HUES48 (cell line): ENCODE measurements around the gene CEACAM5.

Source experiments
- H3K27ac ChIP-seq: one replicate; pipeline ENCODE4 v1.7.0; 2013; ENCODE audit warnings: low read depth, low read length, inconsistent platforms
- H3K27me3 ChIP-seq: 2 replicates; pipeline ENCODE4 v1.6.1; 2013; ENCODE audit warnings: mild to moderate bottlenecking, low read length; ENCODE audit not compliant: control insufficient read depth, insufficient read depth
- H3K36me3 ChIP-seq: 2 replicates; pipeline ENCODE4 v1.6.1; 2013; ENCODE audit warnings: low read length; ENCODE audit not compliant: control insufficient read depth, insufficient read depth
- H3K4me1 ChIP-seq: 2 replicates; pipeline ENCODE4 v1.6.1; 2013; ENCODE audit warnings: mild to moderate bottlenecking, low read length; ENCODE audit not compliant: control insufficient read depth, insufficient read depth
- H3K4me3 ChIP-seq: 2 replicates; pipeline ENCODE4 v1.5.1; 2013; ENCODE audit warnings: mild to moderate bottlenecking, low read depth, low read length
- H3K9ac ChIP-seq: 2 replicates; pipeline ENCODE4 v1.6.1; 2013; ENCODE audit warnings: mild to moderate bottlenecking, low read depth, low read length, moderate library complexity
- H3K9me3 ChIP-seq: 2 replicates; pipeline ENCODE4 v1.6.1; 2013; ENCODE audit warnings: low read length; ENCODE audit not compliant: control insufficient read depth, insufficient read depth

CEACAM5 gene

DNA sequence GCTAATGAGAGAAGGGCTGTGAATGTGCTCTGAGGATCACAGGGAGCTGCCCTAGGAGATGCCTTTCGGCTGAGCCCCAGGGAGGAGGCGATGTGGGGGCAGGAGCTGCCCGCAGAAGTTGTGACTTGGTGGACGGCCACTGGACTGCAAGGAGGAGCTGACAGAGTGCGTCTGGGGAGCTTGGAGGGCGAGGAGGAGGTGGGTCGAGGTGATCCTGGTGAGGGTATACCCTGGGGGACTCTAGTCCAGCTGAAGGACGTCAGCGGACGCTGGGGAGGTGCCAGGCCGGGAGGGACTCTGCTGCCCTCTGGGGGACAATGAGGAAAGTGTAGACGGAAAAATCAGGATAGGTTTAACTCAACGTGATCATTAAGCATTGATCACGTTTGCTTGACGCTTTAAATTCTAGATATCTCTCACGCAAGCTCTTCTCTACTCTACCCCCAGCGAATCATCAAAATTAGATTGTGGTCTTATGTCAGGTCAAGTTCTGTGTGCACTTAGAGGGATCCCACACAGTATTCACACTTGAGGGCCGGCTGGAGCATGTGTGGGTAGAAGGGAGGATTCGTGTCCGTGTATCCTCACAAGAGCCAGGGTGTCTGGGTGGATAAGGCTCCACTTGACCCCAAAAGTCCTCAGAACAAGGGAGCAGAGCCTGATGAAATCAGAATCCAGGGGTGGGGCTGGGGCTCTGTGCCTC, 17.0 kb upstream of the CEACAM5 start:
- no peaks in the 10 kb centered on the region for H3K27me3 ChIP-seq
- no peak overlapping the region for H3K4me3 ChIP-seq
- H3K36me3 ChIP-seq: no peaks in the 10 kb centered on the region
- H3K27ac ChIP-seq: no peak overlapping the region
- no peaks in the 10 kb centered on the region for H3K4me1 ChIP-seq
- peaks cover 18% of the 10 kb centered on the region; the same call in 1 of the 2 replicates for H3K9me3 ChIP-seq
- H3K9ac ChIP-seq: no peak overlapping the region

GRCh38 chr19:41694196-41694595, 14.2 kb upstream of the CEACAM5 start:
- Histone ChIP-seq H3K4me3 (no peak overlapping the region), H3K27me3 (no peaks in the 10 kb centered on the region), H3K36me3 (no peaks in the 10 kb centered on the region), H3K27ac (no peak overlapping the region), H3K9me3 (peaks cover 11% of the 10 kb centered on the region; the same call in 1 of the 2 replicates), H3K4me1 (no peaks in the 10 kb centered on the region), H3K9ac (no peak overlapping the region)

GRCh38 chr19:41694831-41695635, 13.4 kb upstream of the CEACAM5 start:
- Histone ChIP-seq H3K4me3 (no peak overlapping the region), H3K4me1 (no peaks in the 10 kb centered on the region), H3K27me3 (no peaks in the 10 kb centered on the region), H3K9ac (no peak overlapping the region), H3K27ac (no peak overlapping the region), H3K36me3 (no peaks in the 10 kb centered on the region), H3K9me3 (peaks cover 9% of the 10 kb centered on the region; the same call in 1 of the 2 replicates)

DNA sequence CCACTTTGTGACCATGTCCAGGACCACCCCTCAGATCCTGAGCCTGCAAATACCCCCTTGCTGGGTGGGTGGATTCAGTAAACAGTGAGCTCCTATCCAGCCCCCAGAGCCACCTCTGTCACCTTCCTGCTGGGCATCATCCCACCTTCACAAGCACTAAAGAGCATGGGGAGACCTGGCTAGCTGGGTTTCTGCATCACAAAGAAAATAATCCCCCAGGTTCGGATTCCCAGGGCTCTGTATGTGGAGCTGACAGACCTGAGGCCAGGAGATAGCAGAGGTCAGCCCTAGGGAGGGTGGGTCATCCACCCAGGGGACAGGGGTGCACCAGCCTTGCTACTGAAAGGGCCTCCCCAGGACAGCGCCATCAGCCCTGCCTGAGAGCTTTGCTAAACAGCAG, 12.7 kb upstream of the CEACAM5 start:
- Histone ChIP-seq H3K27me3 (no peaks in the 10 kb centered on the region), H3K27ac (no peak overlapping the region), H3K9ac (no peak overlapping the region), H3K4me3 (no peak overlapping the region), H3K36me3 (no peaks in the 10 kb centered on the region), H3K9me3 (peaks cover 7% of the 10 kb centered on the region; the same call in 1 of the 2 replicates), H3K4me1 (no peaks in the 10 kb centered on the region)

- H3K27ac ChIP-seq: no peak overlapping the region
- H3K9ac ChIP-seq: no peak overlapping the region
- H3K4me1 ChIP-seq: no peaks in the 10 kb centered on the region
- H3K27me3 ChIP-seq: no peaks in the 10 kb centered on the region
- no peaks in the 10 kb centered on the region for H3K36me3 ChIP-seq
- H3K9me3 ChIP-seq: peaks cover 8% of the 10 kb centered on the region; the same call in 1 of the 2 replicates
- no peak overlapping the region for H3K4me3 ChIP-seq
Observed at GRCh38 chr19:41696402-41697197, 11.8 kb upstream of the CEACAM5 start.

GRCh38 chr19:41697198-41697855, 11.1 kb upstream of the CEACAM5 start:
- no peaks in the 10 kb centered on the region for H3K36me3 ChIP-seq
- H3K4me3 ChIP-seq: no peak overlapping the region
- H3K9ac ChIP-seq: no peak overlapping the region
- H3K4me1 ChIP-seq: no peaks in the 10 kb centered on the region
- H3K27ac ChIP-seq: no peak overlapping the region
- H3K27me3 ChIP-seq: no peaks in the 10 kb centered on the region
- H3K9me3 ChIP-seq: peaks cover 8% of the 10 kb centered on the region; the same call in 1 of the 2 replicates

DNA sequence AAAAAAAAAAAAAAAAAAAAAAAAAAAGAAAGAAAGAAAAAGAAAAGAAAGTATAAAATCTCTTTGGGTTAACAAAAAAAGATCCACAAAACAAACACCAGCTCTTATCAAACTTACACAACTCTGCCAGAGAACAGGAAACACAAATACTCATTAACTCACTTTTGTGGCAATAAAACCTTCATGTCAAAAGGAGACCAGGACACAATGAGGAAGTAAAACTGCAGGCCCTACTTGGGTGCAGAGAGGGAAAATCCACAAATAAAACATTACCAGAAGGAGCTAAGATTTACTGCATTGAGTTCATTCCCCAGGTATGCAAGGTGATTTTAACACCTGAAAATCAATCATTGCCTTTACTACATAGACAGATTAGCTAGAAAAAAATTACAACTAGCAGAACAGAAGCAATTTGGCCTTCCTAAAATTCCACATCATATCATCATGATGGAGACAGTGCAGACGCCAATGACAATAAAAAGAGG, 9.6 kb upstream of the CEACAM5 start:
- no peak overlapping the region for H3K9ac ChIP-seq
- H3K4me3 ChIP-seq: no peak overlapping the region
- no peaks in the 10 kb centered on the region for H3K4me1 ChIP-seq
- H3K9me3 ChIP-seq: peaks cover 8% of the 10 kb centered on the region; the same call in 1 of the 2 replicates
- no peak overlapping the region for H3K27ac ChIP-seq
- H3K27me3 ChIP-seq: no peaks in the 10 kb centered on the region
- no peaks in the 10 kb centered on the region for H3K36me3 ChIP-seq

DNA sequence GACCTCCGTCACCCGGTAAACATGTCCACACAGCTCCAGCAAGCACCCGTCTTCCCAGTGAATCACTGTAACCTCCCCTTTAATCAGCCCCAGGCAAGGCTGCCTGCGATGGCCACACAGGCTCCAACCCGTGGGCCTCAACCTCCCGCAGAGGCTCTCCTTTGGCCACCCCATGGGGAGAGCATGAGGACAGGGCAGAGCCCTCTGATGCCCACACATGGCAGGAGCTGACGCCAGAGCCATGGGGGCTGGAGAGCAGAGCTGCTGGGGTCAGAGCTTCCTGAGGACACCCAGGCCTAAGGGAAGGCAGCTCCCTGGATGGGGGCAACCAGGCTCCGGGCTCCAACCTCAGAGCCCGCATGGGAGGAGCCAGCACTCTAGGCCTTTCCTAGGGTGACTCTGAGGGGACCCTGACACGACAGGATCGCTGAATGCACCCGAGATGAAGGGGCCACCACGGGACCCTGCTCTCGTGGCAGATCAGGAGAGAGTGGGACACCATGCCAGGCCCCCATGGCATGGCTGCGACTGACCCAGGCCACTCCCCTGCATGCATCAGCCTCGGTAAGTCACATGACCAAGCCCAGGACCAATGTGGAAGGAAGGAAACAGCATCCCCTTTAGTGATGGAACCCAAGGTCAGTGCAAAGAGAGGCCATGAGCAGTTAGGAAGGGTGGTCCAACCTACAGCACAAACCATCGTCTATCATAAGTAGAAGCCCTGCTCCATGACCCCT, 9.0 kb upstream of the CEACAM5 start:
- Histone ChIP-seq H3K9ac (no peak overlapping the region), H3K4me3 (no peak overlapping the region), H3K4me1 (no peaks in the 10 kb centered on the region), H3K27ac (no peak overlapping the region), H3K9me3 (peaks cover 8% of the 10 kb centered on the region; the same call in 1 of the 2 replicates), H3K36me3 (no peaks in the 10 kb centered on the region), H3K27me3 (no peaks in the 10 kb centered on the region)

- Histone ChIP-seq H3K4me1 (no peaks in the 10 kb centered on the region), H3K9me3 (peaks cover 8% of the 10 kb centered on the region; the same call in 1 of the 2 replicates), H3K27ac (no peak overlapping the region), H3K36me3 (no peaks in the 10 kb centered on the region), H3K9ac (no peak overlapping the region), H3K4me3 (no peak overlapping the region), H3K27me3 (no peaks in the 10 kb centered on the region)
Observed at GRCh38 chr19:41699968-41700323, 8.5 kb upstream of the CEACAM5 start.
